GM12878 (cell line): Measurements from ENCODE around the gene RASGRF2. TPM values are rescaled to one million over a fixed set of nuclear protein-coding genes. Genes with fewer than 3 reads are reported as not detected.

Experiments used
- BCL3 ChIP-seq: IDR thresholded peaks from 2 replicates; pipeline ENCODE4 v1.6.1; 2011; ENCODE audit warnings: borderline replicate concordance, low read depth, mild to moderate bottlenecking, moderate library complexity, low read length; ENCODE audit not compliant: insufficient read depth, poor library complexity, severe bottlenecking
- MAX ChIP-seq: IDR thresholded peaks from 2 replicates; pipeline ENCODE4 v1.6.1; 2012; ENCODE audit warnings: low read depth, low read length, improper control_type of control experiment
- SRF ChIP-seq, 2 experiments: IDR thresholded peaks; 2 replicates each; pipeline ENCODE4 v1.6.1; 2011; ENCODE audit warnings: low read depth in 2 of 2, low read length in 2 of 2, mild to moderate bottlenecking in 1 of 2, moderate library complexity in 1 of 2
- ZBTB4 ChIP-seq: fragments of 450-650 bp; formaldehyde crosslinking; IDR thresholded peaks from 2 replicates; pipeline ENCODE4 v1.4.0; 2022; ENCODE audit warnings: mild to moderate bottlenecking, moderate library complexity
- ZNF687 ChIP-seq: fragments of 450-650 bp; IDR thresholded peaks from 2 replicates; pipeline ENCODE4 v1.6.1; 2017; ENCODE audit warnings: mild to moderate bottlenecking, moderate library complexity
- polyA plus RNA-seq, 11 experiments: library from polyadenylated mRNA; depleted of rRNA in 4 of 11; unstranded in 6 of 11; stranded (reverse) in 5 of 11; fragments of >200 nt; fragmentation: Nextera tagmentation in 4 of 11; fragmentation: Illumina TruSeq in 1 of 11; extraction: Ambion mirVana in 4 of 11; extraction: Trizol in 1 of 11; gene quantifications; 1 replicate in 1 of 11; 2 replicates in 10 of 11; pipeline versions ENCODE4 v1.2.1 to v1.2.3, GENCODE V29; 2011 to 2016; ENCODE audit warnings: inconsistent platforms in 2 of 11, missing spikeins in 2 of 11, low read depth in 1 of 11
- total RNA-seq, 4 experiments: library from RNA; depleted of rRNA in 3 of 4; stranded (reverse); fragments of >200 nt in 3 of 4; fragmentation: Illumina TruSeq in 1 of 4; extraction: Trizol in 1 of 4; gene quantifications; 2 replicates each; pipeline versions ENCODE4 v1.2.1 to v1.2.3, GENCODE V29; 2013 to 2021

RASGRF2 gene
- total and polyA plus RNA-seq, 10 of the 15 experiments (the other 5 are each of a cell fraction or from before 2014, with no cell fraction given), result 0.05 to 0.24 (median 0.07) TPM

DNA sequence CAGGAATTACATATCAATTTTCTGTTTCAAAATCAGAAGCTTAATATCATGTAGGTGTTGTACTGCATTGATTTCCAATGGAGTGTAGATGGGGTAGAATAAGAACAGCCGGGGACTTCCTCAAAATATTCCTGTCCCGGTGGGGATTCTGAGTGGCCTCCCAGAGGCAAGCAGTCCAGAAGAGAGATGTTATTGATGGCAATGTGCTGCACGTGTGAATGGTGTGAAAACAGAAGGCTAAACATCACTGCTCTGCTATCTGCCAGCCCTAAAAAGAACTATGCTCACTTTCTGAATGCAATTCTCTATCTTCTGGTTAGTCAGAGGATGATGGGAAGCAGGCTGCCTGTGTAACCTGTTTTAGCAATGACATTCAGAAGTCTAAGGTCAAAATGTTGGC, 181.9 kb downstream of the RASGRF2 start (continued):
- TF ChIP-seq ZBTB4 (no peak), SRF (IDR thresholded peaks at IDR 0.05; ENCODE audit: low read depth in 2 of 2, low read length in 2 of 2) (no peak), MAX (no peak), BCL3 (no peak), ZNF687 (no peak)
